Head of caudate nucleus (tissue), 42 donors: ENCODE results near the gene ARAP2.

Experiments
- DNase-seq, 42 donors: peaks; one replicate each; pipeline versions ENCODE4 v3.0.0 to v3.0.0-alpha.2; 2020 to 2021; ENCODE audit warnings: mixed read lengths in 7 of 42
- intact Hi-C: fragments of 100-400 bp; cut with DNase I; formaldehyde crosslinking; loops from one replicate; pipeline ENCODE4 v1.15.0; 2022

The ARAP2 gene

DNA sequence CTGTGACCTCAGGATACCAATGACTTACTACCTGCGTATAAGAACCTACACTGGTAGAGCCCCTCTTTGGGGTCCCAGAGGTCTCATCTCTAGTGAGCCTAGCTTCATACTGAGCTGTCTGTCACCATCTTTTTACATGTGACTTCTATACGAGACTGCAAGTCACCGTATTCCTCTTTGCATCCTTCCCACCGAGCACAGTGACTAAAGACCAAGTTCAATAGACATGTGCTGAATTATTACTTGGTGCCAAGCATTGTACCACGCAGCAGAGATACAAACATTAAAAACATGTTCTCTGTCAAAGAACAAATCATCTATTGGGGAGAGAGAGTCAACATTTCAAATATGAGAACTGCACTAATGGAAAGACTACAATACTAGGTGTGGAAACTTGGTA, 16.4 kb downstream of the ARAP2 start:
- DNase-seq = no peak
- intact Hi-C loops = no loop called here

- no peak for DNase-seq
- intact Hi-C loops = no loop called here
Measured at GRCh38 chr4:36226430-36227227, 17.7 kb downstream of the ARAP2 start.

DNA sequence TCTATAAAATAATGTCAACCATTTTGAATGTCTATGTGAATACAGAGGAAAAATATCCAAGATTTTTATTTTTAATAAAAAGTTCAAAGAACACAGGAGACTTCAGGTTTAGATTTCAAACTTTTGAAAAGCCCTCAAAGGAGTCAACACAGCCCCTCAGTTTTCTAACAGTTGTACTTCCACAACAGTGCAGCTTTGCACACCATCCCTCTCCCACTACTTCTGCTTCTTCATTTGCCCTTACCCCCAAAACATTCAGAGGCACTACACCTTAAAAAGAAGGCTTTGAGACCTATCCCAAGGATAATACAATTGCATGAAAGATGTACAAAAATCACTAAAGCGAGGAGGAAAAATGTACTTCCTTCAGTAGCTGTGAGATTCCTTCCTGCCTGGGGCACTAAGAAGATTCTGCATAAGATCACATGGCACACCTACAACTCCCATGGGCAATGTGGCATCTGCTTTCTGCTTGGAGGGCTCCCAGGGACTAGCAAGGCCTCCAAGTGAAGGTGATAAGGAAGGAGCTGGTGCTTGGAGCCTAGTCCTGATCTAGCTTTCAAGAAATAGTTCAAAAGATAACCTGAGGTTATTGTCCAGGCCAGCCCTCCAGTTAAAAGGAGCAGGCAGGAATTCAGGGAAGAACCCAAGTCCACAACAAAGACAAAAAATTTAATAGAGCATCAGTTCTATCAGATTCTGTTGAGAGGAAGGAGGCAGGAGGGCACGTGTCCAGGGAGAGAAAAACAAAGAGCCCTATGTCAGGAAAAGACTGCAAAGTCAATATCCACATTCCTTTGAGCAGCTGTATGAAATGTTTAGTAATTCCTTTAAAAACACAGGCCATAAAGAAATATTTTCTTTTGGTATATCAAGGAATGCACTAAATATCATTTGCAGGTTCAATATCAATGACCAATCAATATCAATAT, 19.1 kb downstream of the ARAP2 start:
- DNase-seq = peak in 27 of 42 donors; percentile 30 to 86 (median 63)
- intact Hi-C loops = no loop called here

- DNase-seq = no peak
- intact Hi-C loops = no loop called here
Measured at GRCh38 chr4:36222702-36223101, 21.6 kb downstream of the ARAP2 start.

DNA sequence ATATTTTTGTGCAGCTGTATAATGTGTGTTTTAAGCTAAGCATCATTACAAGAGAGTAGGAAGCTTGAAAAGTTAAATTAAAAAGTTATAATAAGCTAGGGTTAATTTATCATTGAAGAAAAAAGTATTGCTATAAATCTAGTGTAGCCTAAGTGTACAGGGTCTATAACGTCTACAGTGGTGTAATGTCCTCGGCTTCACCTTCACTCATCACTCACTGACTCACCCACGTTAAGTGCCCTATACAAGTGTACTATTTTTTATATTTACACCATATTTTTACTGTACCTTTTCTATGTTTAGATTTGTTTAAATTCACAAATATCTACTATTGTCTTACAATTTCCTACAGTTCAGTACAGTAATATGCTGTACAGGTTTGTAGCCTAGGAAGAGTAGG, 23.5 kb downstream of the ARAP2 start:
- intact Hi-C loops = no loop called here
- DNase-seq = no peak

DNA sequence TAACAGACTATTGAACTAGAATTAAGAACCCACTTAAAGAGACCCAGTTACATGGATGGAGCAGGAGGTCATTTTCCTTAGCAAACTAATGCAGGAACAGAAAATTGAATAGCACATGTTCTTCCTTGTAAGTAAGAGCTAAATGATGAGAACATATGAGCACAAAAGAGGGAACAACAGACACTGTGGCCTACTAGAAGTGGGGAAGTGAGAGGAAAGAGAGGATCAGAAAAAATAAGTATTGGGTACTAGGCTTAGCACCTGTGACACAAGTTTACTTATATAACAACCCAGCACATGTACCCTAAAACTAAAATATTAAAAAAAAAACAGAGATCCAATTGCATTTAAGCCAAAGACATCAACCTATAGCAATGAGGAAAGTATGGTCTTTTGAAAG, 26.2 kb downstream of the ARAP2 start:
- no peak for DNase-seq
- intact Hi-C loops = loop anchor here (2.0 kb wide), 1 partner anchor 27 kb away; the partner anchor contains the start of gene ARAP2

DNA sequence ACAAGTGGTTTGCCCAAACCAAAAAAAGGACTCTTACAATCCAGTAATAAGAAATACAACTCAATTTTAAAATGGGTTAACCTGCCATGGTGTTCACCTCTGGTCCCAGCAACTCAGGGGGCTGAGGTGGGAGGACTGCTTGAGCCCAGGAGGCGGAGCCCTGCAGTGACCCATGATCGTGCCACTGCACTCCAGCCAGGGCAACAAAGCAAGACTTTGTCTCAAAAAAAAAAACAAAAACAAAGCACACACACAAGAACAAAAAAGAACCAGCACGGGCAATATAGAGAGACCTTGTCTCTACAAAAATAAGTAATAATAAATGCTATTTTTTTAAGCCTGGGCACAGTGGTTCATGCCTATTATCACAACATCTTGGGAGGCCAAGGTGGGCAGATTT, 28.7 kb downstream of the ARAP2 start:
- intact Hi-C loops = no loop called here
- DNase-seq = peak in 27 of 42 donors; percentile 37 to 80 (median 61)

GRCh38 chr4:36214735-36215485, 29.4 kb downstream of the ARAP2 start:
- intact Hi-C loops = no loop called here

GRCh38 chr4:36213977-36214376, 30.3 kb downstream of the ARAP2 start:
- no peak for DNase-seq
- intact Hi-C loops = no loop called here

More at GRCh38 chr4:36214735-36215485, 29.4 kb downstream of the ARAP2 start:
- no peak for DNase-seq

DNA sequence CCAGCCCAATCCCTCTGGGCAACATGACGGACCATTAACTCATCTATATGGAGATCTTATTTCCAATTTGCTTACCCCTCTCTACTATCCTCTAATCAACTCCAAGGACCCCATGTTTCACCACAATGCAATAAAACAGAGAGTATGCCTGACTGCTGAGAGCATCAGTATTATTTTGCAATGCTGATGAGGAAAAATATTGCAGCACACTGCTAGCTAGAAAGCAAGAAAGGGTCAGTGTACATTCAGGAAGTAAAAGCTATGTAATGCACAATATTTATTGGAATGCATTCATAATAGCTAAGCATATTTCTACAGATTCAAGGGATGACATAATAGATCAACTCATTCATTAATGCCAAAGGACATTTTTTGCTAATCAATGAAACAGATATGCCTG, 33.2 kb downstream of the ARAP2 start:
- intact Hi-C loops = no loop called here
- no peak for DNase-seq

GRCh38 chr4:36209941-36210649, 34.2 kb downstream of the ARAP2 start:
- intact Hi-C loops = no loop called here
- peak in 1 of 42 donors; percentile 43 for DNase-seq

GRCh38 chr4:36208893-36209473, 35.3 kb downstream of the ARAP2 start:
- DNase-seq = no peak
- intact Hi-C loops = no loop called here

GRCh38 chr4:36207831-36208520, 36.3 kb downstream of the ARAP2 start:
- intact Hi-C loops = no loop called here
- no peak for DNase-seq

DNA sequence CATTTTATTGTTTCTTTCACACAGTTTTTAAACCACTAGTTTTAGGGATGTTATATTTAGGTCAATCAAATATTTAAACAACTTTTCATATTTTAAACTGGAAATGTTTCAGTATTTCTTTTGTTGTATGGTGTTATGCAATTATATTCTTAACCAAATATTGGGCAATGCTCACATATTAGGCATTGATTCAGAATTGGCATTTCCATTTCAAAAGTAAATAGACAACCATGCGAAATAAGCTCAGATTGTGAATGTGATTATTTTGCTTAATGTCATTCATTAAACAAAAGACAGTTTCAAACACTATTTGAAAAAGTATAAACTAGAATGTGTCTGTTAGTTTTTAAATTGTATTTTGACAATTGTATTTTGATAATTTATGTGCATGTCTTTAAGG, 36.9 kb downstream of the ARAP2 start:
- no peak for DNase-seq
- intact Hi-C loops = no loop called here

- intact Hi-C loops = no loop called here
- peak in 2 of 42 donors; percentile 28 to 52 for DNase-seq
Measured at GRCh38 chr4:36206603-36207311, 37.6 kb downstream of the ARAP2 start.

DNA sequence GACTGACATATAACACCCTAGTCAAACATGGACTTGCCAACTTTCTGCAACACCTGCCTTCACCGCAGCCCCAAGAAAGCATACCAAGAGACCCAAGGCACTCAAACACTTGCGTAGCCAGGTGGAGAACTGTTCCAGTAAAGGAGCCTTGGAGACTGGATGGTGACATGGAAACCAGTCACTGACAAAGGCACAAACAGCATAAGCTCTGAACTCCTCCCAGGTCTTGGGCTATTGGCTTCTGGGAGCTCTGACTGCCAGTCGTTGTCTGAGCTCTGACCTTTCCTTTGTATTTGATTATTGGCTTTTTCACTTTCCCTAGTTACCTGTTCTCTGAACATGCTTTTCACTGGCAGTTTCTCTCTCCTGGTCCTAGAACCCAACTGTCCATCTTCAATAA, 38.3 kb downstream of the ARAP2 start:
- intact Hi-C loops = no loop called here
- DNase-seq = no peak

DNA sequence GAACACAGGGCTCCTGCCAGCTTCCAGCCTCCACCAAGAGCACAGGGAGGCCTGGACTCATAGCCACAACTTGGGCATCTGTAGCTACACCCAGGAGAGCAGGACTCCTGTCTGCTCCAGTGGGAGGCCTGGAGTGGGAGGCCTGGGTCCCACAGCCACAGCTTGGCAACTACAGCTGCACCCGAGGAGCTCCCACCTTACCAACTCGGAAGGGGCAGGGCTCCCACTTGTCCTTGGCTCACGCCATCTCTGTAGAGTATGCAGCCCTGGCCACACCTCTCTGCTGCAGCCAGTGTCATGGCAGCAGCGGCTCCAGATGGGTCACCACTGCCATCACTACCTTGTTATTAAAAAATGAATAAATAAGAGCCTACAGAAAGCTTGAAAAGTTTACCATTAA, 45.5 kb downstream of the ARAP2 start:
- no peak for DNase-seq
- intact Hi-C loops = no loop called here
